Measurements from ENCODE around the gene GALNTL6. TPM values are rescaled to one million over a fixed set of nuclear protein-coding genes. Genes with fewer than 3 reads are reported as not detected.

Gene GALNTL6
- total RNA-seq, 2 donors from 2014 or later, result not detected

DNA sequence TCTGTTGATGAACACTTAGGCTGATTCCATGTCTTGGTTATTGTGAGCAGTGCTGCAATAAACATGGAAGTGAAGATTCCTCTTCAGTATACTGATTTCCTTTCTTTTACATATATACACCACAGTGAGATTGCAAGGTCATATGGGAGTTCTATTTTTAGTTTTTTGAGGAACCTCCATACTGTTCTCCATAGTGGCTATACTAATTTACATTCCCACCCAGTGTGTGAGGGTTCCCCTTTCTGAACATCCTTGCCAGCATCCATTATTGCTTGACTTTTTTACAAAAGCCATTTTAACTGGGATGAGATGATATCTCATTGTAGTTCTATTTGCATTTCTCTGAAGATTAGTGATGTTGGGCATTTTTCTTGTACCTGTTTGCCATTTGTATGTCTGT lies 1274.9 kb downstream of the GALNTL6 start:
- no peak for ATAC-seq (replicated peaks in 1 of 2)

More for the DNA sequence above, 1274.9 kb downstream of the GALNTL6 start:
- no peaks in the 10 kb centered on the region for H3K36me3 Mint-ChIP-seq (ENCODE audit: insufficient read depth in 2 of 2)
- H3K27ac Mint-ChIP-seq, result no peak overlapping the region
- no peak for DNase-seq
- no peaks in the 10 kb centered on the region for H3K4me1 Mint-ChIP-seq (ENCODE audit: low read depth)
- H3K27me3 Mint-ChIP-seq (ENCODE audit: low read depth), result no peaks in the 10 kb centered on the region
- H3K4me3 Mint-ChIP-seq, result no peak overlapping the region
- H3K9me3 Mint-ChIP-seq, result peaks cover 1% of the 10 kb centered on the region in 2 donors
